PC-3 (cell line): ENCODE results near the gene CCDC7. TPM values are rescaled to one million over a fixed set of nuclear protein-coding genes. Genes with fewer than 3 reads are reported as not detected.

ENCODE experiments used
- ATAC-seq: fragments of 200-7000 bp; cut with Tn5 transposase; 2 replicates; pipeline ENCODE4 v1.9.1; 2020; ENCODE audit warnings: mild to moderate bottlenecking, moderate library complexity
- BruUV-seq: library from RNA; stranded (reverse); fragments of 400-500 nt; replicated peaks from 2 replicates; lab custom pipeline; 2021; lab: Mats Ljungman, UMichigan
- CTCF ChIA-PET: fragments of 300-600 bp; sonication (Branson Sonifier 250); formaldehyde crosslinking; loops from one replicate; lab custom pipeline; 2022; ENCODE audit warnings: antibody characterized with exemption; lab: Charles Lee
- POLR2A ChIA-PET: fragments of 300-600 bp; sonication (Branson Sonifier 250); formaldehyde crosslinking; loops from one replicate; lab custom pipeline; 2022; ENCODE audit warnings: antibody characterized with exemption; ENCODE audit not compliant: unreplicated experiment; lab: Charles Lee
- DNase-seq: peaks from one replicate; pipeline ENCODE4 v3.0.0-alpha.2; 2015
- H2AFZ ChIP-seq: fragments of 300-600 bp; sonication (generic); 2 replicates; pipeline ENCODE4 v1.6.0; 2016; ENCODE audit warnings: antibody characterized with exemption, low read length
- H3F3A ChIP-seq: fragments of 300-600 bp; sonication (generic); one replicate; pipeline ENCODE4 v1.6.0; 2017; ENCODE audit warnings: antibody characterized with exemption, low read length, control low read depth, mild to moderate bottlenecking; ENCODE audit not compliant: unreplicated experiment
- H3K27ac ChIP-seq: fragments of 300-600 bp; sonication (generic); 2 replicates; pipeline ENCODE4 v1.5.1; 2016; ENCODE audit warnings: mild to moderate bottlenecking, low read length
- H3K27me3 ChIP-seq: fragments of 300-600 bp; sonication (generic); 2 replicates; pipeline ENCODE4 v1.6.1; 2016; ENCODE audit warnings: low read length, mixed read lengths
- H3K36me3 ChIP-seq: fragments of 300-600 bp; sonication (generic); 2 replicates; pipeline ENCODE4 v1.6.1; 2016; ENCODE audit warnings: low read depth, mixed run types, low read length, mixed read lengths
- H3K4me1 ChIP-seq: fragments of 300-600 bp; sonication (generic); 2 replicates; pipeline ENCODE4 v1.5.1; 2016; ENCODE audit warnings: low read length; ENCODE audit not compliant: insufficient read depth
- H3K4me2 ChIP-seq: fragments of 300-600 bp; sonication (generic); 2 replicates; pipeline ENCODE4 v1.6.0; 2016; ENCODE audit warnings: low read length
- H3K4me3 ChIP-seq: fragments of 300-600 bp; sonication (generic); 2 replicates; pipeline ENCODE4 v1.5.1; 2016; ENCODE audit warnings: mild to moderate bottlenecking, low read length, mixed read lengths
- H3K79me2 ChIP-seq: fragments of 300-600 bp; sonication (generic); 2 replicates; pipeline ENCODE4 v1.6.1; 2017; ENCODE audit warnings: low read length, mixed read lengths
- H3K9ac ChIP-seq: fragments of 300-600 bp; sonication (generic); 2 replicates; pipeline ENCODE4 v1.6.0; 2016; ENCODE audit warnings: mild to moderate bottlenecking, low read length
- H3K9me2 ChIP-seq: fragments of 300-600 bp; sonication (generic); replicated peaks from 2 replicates; pipeline ENCODE4 v1.6.1; 2016; ENCODE audit warnings: mixed run types, low read length, mixed read lengths
- H3K9me3 ChIP-seq: fragments of 300-600 bp; sonication (generic); 2 replicates; pipeline ENCODE4 v1.6.1; 2016; ENCODE audit warnings: low read length, mixed read lengths
- H4K20me1 ChIP-seq: fragments of 300-600 bp; sonication (generic); 2 replicates; pipeline ENCODE4 v1.6.1; 2016; ENCODE audit warnings: low read length, mixed read lengths
- CTCF ChIP-seq: fragments of 300-600 bp; sonication (generic); conservative IDR thresholded peaks from 2 replicates; pipeline ENCODE4 v1.5.1; 2017; ENCODE audit warnings: antibody characterized with exemption, low read depth, mild to moderate bottlenecking, low read length
- EZH2 ChIP-seq: fragments of 300-600 bp; sonication (generic); IDR thresholded peaks from one replicate; pipeline ENCODE4 v1.6.1; 2017; ENCODE audit warnings: antibody characterized with exemption, mild to moderate bottlenecking, low read length; ENCODE audit not compliant: unreplicated experiment
- EZH2phosphoT487 ChIP-seq: fragments of 300-600 bp; sonication (generic); IDR thresholded peaks from 2 replicates; pipeline ENCODE4 v1.6.1; 2018; ENCODE audit warnings: mild to moderate bottlenecking, antibody characterized with exemption, low read length, borderline replicate concordance
- intact Hi-C: fragments of 100-400 bp; cut with micrococcal nuclease; formaldehyde crosslinking; loops from 2 replicates; pipeline ENCODE4 v1.9.0; 2023
- total RNA-seq: library from RNA; depleted of rRNA; stranded (reverse); fragments of >200 nt; gene quantifications from 2 replicates; pipeline ENCODE4 v1.2.3, GENCODE V29; 2014

The CCDC7 gene
- total RNA-seq, 1 experiment from 2014 or later = 19.1 TPM

DNA sequence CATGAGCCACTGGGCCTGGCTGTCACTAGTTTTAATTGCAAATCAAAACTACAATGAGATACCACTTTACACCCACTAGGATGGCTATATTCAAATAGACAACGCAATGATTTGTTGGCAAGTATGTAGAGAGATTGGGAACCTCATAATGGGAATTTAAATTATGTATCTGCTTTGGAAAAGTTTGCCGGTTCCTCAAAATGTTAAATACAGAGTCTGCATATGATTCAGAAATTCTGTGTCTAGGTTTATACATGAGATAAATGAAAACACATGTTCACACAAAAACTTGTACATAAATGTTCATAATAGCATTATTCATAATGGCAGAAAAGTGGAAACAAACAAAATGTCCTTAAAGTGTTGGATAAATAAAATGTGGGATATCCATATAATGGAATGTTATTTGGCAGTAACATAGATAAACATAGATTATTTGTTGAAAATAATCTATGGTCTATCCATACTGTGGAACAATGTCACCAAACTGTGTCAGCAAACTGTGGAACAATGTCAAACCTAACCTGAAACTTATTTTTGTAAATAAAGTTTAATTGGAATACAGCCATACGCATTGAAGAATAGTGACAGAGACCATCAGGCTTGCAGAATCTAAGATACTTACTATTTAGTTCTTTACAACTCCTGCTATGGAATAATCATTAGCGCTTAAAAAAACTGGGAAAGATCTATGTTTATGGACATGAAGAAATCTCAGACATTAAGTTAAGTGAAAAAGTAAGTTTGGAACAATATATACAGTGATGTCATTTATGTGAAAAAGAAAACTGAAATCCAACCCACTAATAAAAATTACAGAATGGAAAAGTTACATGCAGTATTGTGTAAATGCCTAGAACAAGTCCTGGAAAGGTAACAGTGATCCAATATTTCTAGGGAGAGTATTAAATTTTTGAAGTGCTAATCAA is 70.9 kb downstream of the CCDC7 start:
- POLR2A ChIA-PET = no interaction called here
- no peaks in the 10 kb centered on the region for H3K9me2 ChIP-seq
- no peak for TF ChIP-seq EZH2phosphoT487
- no peak for TF ChIP-seq CTCF
- no peak for TF ChIP-seq EZH2
- intact Hi-C loops = no loop called here
- no peaks in the 10 kb centered on the region for H3K27me3 ChIP-seq
- BruUV-seq = no TSS peak
- DNase-seq (no peak), ATAC-seq (no peak)
- H3K4me1 ChIP-seq = no peaks in the 10 kb centered on the region
- no peak overlapping the region for H3K4me3 ChIP-seq
- CTCF ChIA-PET = no interaction called here
- no peaks in the 10 kb centered on the region for H3K79me2 ChIP-seq
- no peak overlapping the region for H3K4me2 ChIP-seq
- H4K20me1 ChIP-seq = no peaks in the 10 kb centered on the region
- H3K9me3 ChIP-seq = peaks cover 10% of the 10 kb centered on the region
- no peaks in the 10 kb centered on the region for H3F3A ChIP-seq
- H3K27ac ChIP-seq = no peak overlapping the region
- peaks cover 6% of the 10 kb centered on the region; the same call in 1 of the 2 replicates for H3K36me3 ChIP-seq
- H3K9ac ChIP-seq = no peak overlapping the region
- no peak overlapping the region for H2AFZ ChIP-seq

- Histone ChIP-seq H3K4me3 (no peak overlapping the region), H3K27me3 (no peaks in the 10 kb centered on the region), H3K4me2 (no peak overlapping the region), H4K20me1 (no peaks in the 10 kb centered on the region), H3K9me2 (no peaks in the 10 kb centered on the region), H3K79me2 (no peaks in the 10 kb centered on the region), H3K9ac (no peak overlapping the region), H3K4me1 (no peaks in the 10 kb centered on the region), H3K36me3 (peaks cover 6% of the 10 kb centered on the region; the same call in 1 of the 2 replicates), H3K27ac (no peak overlapping the region), H3F3A (no peaks in the 10 kb centered on the region), H2AFZ (no peak overlapping the region), H3K9me3 (peaks cover 14% of the 10 kb centered on the region; the same call in 1 of the 2 replicates)
- DNase-seq (no peak), ATAC-seq (no peak)
- BruUV-seq = no TSS peak
- no peak for TF ChIP-seq EZH2phosphoT487
- TF ChIP-seq EZH2 = no peak
- TF ChIP-seq CTCF = no peak
- ChIA-PET POLR2A (no interaction called here), CTCF (no interaction called here)
- intact Hi-C loops = no loop called here
These were observed 84.3 kb downstream of the CCDC7 start for GRCh38 chr10:32530231-32530630.

DNA sequence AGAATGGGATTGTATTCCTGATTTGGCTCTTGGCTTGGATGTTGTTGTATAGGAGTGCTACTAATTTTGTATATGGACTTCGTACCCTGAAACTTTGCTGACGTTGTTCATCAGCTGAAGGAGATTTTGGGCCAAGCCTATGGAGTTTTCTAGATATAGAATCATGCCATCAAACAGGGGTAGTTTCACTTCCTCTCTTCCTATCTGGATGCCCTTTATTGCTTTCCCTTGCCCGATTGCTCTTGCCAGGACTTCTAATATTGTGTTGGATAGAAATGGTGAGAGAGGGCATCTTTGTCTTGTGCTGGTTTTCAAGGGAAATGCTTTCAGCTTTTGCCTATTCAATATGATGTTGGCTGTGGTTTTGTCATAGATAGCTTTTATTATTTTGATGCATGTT is 92.3 kb downstream of the CCDC7 start:
- no peaks in the 10 kb centered on the region for H3F3A ChIP-seq
- H3K9ac ChIP-seq = no peak overlapping the region
- no peaks in the 10 kb centered on the region for H3K79me2 ChIP-seq
- ChIA-PET POLR2A (no interaction called here), CTCF (no interaction called here)
- ATAC-seq (no peak), DNase-seq (no peak)
- no peak overlapping the region for H3K27ac ChIP-seq
- H2AFZ ChIP-seq = no peak overlapping the region
- peaks cover 13% of the 10 kb centered on the region; the same call in 1 of the 2 replicates for H3K9me3 ChIP-seq
- no peak overlapping the region for H3K4me3 ChIP-seq
- H3K4me2 ChIP-seq = no peak overlapping the region
- H3K27me3 ChIP-seq = no peaks in the 10 kb centered on the region
- no peaks in the 10 kb centered on the region for H3K9me2 ChIP-seq
- H4K20me1 ChIP-seq = no peaks in the 10 kb centered on the region
- peaks cover 6% of the 10 kb centered on the region; the same call in 1 of the 2 replicates for H3K36me3 ChIP-seq
- intact Hi-C loops = no loop called here
- BruUV-seq = no TSS peak
- H3K4me1 ChIP-seq = no peaks in the 10 kb centered on the region
- TF ChIP-seq CTCF (no peak), EZH2 (no peak), EZH2phosphoT487 (no peak)
